ENCODE measurements around the gene ADI1.
"Not testable (repeated sequence)": the region's sequence is repeated elsewhere in the genome, so short reads cannot be mapped to it uniquely, and the experiment has no call there.

Gene ADI1

DNA sequence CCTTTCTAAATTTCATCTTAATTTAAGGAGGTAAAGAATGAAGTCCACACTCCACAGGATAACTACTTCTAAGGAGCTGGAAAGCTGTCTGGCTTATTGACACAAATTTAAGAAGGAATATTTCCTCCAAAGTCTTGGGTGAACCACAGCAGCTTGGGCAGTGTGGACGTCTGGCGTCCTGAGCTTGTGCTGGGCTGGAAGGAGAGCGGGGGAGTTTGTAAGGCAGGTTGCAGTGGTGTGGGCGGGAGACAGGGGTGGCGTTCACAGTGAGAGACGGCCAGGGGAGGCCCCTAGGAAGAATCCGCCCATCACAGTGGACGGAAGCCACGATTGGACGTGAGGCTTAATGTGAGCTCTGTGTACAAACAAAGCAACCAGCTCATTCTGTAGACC, 25.7 kb downstream of the ADI1 start:
- no peak for DNase-seq (ENCODE audit: low read depth)

DNA sequence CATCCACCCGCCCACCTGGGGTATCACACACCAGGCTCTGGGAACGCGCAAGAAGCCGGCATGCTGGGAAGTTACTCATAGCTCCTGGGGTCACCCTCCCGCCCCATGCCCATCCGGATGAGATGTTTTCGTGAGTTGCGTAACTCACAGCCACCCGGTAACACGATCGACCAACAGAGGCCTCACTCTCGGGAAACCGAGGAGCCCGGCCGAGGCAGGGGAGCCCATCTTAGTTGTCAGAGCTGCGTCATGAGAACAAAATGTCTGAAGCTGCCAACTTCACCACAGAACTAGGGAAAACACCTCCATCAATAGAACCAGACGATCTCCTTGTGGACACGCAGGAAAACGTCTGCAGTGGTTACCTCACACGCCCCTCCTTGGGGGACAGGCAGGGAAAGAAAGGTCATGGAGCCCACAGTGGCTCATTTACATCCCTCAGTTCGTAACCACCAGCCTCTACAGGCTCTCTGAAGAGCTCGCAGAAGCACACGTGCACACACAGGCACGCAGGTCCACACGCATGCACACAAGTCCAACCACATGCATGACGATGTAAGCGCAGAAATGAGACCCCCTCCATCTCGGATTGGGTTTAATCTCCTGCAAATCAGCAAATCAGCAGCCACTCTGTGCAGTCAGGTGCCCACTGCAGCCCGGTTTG, 26.2 kb downstream of the ADI1 start:
- no peak for DNase-seq (ENCODE audit: low read depth)

DNA sequence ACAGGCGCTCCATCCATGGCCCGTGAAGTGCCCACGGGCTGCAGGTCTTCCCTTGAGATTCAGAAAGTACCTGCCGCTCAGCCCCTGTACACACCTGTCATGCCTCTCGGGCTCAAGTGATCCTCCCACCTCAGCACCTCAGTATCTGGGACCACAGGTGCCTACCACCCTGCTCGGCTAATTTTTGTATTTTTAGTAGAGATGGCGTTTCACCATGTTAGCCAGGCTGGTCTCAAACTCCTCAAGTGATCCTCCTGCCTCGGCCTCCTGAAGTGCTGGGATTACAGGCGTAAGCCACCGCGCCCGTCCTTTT, 26.9 kb downstream of the ADI1 start:
- not testable (repeated sequence) for DNase-seq (ENCODE audit: low read depth)

DNA sequence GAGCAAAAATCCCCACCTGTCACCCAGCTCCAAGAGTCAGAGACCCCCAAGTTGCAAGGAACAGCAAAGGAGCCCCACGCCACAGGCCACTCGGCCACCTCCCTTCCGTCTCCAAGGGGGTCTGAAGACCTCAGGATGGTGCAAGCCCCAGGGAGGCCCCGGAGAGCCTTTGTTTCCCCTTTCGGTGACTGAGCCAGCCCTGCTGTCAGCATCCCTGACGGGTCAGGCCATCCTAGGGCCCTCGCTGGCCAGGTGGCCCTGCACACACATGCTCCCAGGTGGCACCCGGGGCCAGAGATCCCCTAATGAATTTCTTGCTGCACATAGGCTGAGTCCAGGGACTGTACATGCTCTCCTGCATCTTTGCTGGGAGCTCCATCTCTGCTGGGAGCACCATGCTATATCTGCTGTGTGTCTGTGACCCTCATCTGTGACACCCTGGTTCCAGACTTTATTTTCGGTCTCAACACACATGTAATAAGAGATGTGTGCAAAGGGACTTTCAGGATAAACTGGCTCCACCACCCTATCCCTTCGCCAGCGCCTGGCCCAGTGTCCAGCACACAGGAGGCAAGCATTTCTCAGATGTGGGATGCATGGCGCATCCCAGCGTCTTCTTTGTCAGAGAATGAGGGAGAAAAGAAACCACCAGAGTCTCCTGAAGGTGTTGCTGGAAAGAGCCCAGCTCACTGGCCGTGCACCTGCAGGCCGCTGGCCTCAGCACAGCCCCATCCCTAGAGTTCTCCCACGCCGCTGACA, 27.4 kb downstream of the ADI1 start:
- no peak for DNase-seq (ENCODE audit: low read depth)

DNA sequence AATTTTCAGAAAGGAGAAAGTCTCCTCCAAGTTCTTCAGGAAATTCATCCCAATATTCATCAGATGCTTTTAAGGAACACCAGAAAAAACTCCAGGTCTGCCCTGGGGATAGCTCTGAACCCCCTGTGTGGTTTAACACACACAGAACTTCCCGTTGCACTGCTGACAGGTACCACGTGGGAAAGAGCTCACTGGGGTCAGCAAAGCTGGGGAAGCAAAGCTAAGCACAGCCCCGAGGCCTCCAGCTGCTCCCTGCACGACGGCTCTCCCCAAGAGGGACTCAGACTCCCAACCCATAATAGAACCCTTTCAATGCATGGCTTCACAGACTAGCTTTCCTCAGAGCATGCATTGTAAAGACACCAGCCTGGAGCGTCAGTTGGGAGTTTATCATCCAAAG, 28.0 kb downstream of the ADI1 start:
- no peak for DNase-seq (ENCODE audit: low read depth)

DNA sequence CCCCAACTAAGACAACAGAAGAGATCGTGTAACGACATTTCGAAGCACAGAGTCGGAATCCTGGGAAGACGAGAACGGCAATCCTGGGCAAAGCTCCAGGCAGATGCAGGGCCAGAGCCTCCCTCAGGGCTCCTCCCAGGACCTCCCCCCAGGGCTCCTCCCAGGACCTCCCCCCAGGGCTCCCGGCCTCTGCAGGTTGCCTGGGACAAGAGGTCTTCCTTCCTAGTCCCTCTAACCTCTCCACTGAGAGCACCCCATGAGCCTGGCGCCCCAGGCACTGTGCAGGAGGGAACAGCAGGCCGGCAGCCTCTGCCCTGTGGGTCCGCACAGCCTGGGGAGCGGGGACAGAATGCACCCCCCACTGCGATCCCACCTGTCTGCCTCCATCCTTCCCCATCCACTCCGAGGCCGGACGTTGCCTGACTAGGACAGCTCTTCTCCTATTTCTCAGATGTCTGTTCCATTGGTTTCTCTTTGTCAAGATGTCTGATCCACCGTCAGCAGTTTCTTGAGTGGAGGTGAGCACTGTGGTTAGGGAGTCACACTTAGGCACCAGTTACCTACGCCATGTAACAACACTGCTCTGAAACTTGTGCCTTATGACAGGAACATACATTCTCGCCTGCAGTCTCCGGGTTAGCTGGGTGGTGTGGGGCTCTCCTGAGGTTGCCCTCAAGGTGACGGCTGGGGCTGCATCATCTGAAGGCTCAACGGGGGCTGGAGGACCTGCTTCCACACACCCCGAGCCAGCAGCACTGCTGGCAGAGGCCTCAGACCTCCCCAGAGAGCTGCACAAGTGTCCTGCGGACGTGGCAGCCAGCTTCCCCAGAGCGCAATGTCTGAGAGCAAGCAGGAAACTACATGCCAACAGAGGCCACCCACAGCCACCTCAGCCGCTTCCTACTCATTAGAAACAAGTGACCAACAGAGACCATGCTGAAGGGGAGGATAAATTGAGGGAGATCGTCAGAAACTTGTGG, 28.9 kb downstream of the ADI1 start:
- DNase-seq (ENCODE audit: low read depth), result no peak

DNA sequence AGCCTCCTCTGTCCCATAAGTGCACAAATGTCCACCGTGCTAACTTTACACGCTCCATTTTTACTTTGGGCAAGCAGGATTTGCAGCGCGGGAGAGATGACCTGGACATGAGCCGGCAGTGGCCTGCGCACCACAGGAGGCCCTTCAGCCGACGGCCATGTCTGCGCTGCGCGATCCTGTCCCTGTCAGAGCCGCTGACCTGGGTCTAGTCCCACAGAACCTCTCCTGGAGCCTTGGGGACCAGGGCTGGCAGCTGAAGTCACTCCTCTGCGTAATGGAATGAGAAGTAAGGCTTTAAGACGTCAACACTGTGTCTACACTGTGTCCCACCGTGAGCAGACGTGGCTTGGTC, 29.6 kb downstream of the ADI1 start:
- no peak for DNase-seq (ENCODE audit: low read depth)

DNA sequence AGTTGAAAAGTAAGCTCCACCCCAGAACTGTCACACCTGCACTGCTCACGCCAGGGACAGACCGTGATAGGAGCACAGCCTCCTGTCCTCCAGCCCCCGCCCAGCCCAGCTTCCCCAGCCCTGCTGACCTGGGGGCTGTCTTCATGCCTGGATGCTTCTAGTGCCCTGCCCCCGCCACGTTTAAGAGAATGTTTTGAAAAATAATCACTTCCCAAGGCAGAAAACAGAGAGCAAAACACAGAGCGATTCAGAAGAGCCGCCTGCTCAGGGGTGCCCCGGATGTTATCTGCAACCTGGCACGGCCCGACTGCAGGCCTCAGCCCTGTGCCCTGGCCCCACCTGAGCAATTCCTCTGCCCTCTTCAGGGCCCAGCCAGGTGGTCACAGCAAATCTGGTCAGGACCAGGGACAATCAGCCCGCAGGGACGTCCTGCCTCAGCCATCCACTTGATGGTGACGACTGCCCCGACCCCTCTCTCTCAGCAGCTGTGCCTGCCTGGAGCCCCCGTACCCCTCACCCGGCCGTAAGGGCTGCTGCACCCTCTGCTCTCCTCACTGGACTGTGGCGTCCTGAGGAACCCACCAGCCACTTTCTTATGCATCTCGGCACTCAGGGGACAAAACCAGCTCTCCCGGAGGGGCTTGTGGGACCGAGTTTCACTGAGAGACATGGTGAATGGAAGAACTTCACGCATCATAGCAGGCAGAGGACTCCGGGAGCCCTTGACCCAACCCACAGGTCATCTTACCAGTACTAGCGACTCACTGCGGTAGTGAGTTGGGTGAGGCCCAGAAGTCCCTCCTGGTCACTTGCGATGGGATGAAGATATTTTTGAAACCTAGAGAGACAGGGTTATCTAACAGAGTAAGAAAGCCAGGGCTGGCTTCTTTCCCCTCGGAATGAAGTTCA, 30.2 kb downstream of the ADI1 start:
- no peak for DNase-seq (ENCODE audit: low read depth)

DNA sequence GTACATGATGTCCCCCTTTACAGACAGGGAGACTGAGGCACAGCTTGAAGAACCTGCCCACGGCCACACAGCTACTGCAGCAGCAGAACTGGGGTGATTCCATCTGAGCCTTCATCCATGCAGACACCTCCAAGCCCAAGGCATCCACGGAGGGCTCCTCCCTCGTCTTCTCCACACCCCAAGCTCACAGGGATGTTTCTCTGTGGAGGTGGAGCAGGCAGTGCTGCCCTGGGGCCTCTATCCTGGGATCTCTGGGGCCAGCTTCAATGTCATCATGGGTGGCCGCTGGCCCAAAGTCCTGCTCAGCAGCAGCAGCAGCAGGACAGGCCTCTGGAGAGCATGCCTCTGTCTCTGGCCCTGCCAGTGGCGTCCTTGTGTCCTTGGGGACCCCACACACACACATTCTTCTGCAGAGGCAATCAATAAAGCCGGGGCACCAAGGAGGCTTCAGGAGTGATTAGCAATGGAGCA, 31.2 kb downstream of the ADI1 start:
- no peak for DNase-seq (ENCODE audit: low read depth)

DNA sequence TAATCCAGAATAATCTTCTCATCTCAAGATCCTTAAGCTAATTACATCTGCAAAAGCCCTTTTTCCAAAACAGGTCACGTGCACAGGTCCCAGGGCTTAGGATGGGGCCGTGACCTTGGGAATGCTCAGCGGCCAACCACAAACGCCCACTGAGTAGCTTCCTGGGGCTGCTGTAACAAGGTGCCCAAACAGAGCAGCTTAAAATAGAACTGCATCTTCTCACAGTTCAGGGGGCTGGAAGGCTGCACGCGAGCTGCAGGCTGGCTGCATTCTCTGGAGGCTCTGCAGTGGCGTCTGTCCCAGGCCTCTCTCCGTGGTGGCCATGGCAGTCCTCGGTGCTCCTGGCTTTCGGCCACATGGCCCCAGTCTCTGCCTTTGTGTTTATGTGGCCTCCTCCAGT, 31.9 kb downstream of the ADI1 start:
- DNase-seq (ENCODE audit: low read depth), result no peak

DNA sequence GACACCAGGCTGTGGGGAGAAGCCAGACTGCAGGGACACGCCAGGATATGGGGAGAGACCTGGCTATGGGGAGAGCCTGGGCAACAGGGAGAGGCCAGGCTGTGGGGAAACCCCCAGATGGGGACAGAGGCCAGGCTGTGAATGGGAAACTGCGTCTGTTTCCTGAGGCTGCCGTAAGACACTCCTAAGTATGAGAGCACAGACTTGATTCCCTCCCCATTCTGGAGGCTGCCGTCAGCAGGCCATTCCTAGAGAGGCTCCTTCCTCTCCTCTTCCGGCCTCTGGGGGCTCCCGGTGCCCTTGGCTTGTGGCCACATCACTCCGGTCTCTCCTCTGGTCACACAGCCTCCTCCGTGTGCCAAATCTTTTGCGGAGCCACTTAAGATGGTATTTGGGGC, 32.3 kb downstream of the ADI1 start:
- no peak for DNase-seq (ENCODE audit: low read depth)

DNA sequence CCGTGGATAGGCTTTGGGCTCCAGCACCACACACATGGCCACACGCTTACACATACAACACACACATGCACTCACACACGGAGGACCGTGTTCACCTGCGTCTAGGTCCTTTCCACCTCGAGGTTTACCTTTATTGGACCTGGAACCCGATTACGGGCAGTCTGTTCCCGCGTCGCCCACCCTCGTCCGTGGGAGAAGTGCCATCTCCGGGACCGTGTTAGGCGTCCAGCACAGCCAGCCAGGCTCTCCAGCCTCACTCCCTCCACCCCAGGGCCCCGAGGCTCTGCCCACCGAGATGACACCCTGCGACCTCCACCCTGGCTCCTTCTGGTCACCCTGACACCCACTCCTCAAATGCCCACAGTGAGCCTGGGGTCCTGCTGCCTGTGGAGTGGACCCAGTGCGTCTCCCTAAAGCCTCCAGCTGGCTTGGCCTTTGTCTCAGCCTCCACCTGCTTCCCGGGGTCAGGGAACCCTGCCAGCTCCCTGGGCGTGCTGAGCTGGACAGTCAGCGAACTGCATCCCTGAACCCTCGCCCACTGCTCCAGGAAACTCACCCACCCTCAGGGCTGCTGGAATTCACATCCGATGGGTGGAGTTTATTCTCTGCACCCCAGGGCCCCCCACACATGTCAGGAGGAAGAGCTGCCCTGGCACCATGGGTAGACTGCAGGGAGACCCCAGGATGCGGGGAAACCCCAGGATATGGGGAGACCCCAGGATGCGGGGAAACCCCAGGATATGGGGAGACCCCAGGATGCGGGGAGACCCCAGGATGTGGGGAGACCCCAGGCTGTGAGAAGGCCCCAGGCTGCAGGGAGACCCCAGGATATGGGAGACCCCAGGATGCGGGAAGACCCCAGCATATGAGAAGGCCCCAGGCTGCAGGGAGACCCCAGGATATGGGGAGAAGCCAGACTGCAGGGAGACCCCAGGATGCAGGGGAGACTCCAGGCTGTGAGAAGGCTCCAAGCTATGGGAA, 33.0 kb downstream of the ADI1 start:
- DNase-seq (ENCODE audit: low read depth), result no peak

DNA sequence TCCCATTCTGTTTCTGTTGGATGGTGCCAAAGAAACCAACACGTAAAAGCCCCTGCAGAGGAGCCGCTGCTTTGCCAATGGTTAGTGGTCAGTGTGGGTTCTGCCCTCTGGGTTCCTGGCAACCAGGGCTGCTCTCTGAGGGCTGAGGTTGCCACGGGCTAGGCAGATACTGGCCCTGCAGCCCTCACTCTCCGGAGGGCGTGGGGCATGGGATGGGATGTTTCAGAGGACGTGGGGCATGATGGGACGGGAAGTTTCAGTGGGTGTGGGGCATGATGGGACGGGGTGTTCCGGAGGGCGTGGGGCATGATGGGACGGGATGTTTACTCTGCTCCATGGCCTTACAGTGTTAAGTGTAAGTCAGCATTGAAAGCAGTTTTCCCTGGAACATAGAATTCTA, 34.2 kb downstream of the ADI1 start:
- DNase-seq (ENCODE audit: low read depth), result no peak

DNA sequence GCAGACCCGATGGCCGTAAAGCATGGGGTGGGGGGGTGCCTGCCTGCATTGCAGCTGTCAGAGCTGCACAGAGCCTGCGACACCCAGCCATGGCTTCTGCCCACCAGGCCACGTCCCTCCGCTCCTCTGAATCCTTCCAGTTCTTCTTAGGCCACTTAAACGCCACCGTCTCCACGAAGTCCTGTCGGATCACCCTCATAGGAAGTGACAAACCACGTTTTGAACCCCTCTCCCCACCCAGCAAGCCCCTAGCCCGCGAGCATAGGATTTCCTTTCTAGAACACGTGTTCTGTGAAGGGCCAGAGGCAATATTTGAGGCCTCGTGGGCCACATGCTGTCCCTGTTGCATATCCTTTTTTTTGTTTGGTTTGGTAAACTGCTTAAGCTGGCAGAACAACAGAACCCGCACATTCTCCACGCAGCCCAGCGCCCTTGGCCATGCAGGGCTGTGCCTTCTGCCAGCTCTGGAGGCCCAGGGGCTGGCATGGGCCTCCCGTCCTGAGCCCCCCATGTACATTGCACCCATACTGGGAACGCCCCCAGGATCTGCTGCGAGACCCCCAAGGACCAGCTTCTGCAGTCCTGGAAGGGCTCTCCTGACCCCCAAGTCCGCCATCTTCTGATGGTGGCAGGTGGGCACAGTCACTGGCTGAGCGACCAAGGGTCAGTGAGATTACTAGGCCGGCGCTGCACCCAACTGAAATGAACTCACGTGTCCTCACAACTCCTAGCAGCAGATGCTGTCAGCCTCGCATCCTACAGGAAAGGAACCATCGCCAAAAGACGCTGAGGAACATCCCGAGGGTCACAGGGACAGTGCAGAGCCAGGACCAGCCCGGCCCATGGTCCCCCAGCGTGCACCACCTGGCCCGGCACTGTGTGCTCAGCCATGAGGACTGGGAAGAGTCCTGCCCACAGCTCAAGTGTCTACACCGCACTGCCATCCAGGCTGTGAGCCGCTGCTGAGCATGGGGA, 35.1 kb downstream of the ADI1 start:
- no peak for DNase-seq (ENCODE audit: low read depth)

DNA sequence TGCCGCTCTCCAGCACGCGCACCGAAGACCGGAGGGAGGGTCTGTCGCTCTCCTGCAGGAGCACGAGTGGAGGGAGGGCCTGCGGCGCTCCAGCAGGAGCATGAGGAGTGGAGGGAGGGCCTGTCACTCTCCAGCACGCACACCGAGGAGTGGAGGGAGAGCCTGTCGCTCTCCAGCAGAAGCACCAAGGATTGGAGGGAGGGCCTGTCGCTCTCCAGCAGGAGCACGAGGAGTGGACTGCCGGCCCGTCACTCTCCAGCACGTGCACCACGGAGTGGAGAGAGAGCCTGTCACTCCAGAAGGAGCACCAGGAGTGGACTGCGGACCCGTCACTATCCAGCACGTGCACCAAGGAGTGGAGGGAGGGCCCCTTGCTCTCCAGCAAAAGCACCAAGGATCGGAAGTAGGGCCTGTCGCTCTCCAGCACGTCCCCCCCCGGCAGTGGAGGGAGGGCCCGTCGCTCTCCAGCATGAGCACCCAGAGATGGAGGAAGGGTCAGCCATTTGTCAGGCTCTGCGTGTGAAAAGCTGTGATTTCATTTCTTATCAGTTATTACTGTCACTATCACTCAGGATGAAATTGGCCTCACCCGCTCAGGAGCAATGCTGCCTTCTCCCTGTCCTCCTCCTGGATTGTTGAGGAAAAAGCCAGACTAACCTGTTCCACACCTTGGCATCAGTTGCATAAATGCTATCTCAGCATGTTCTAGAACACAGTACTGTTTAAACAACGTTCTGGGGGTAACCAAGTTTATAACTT, 35.9 kb downstream of the ADI1 start:
- no peak for DNase-seq (ENCODE audit: low read depth)

DNA sequence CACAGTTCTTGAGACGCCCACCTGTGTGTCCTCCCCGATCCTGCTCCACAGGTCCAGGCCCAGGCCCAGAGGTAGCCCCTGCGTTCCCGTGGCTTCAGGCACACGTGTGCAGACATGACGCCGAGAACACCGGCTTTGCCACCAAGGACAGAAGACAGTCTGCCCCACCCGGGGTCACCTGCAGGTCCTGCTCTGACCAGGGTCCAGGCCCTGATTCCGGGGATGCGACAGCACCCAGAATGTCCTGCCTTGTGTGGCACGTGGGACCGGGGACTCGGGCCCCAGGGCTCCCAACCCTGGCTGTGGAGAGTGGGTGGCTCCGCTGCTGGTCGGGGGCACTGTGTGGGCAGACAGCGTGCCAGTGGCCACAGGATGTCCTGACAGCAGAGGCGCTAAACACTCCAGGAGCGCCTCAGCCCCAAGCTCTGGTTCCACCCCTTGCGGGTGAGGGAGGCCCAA, 36.9 kb downstream of the ADI1 start:
- DNase-seq (ENCODE audit: low read depth), result no peak

DNA sequence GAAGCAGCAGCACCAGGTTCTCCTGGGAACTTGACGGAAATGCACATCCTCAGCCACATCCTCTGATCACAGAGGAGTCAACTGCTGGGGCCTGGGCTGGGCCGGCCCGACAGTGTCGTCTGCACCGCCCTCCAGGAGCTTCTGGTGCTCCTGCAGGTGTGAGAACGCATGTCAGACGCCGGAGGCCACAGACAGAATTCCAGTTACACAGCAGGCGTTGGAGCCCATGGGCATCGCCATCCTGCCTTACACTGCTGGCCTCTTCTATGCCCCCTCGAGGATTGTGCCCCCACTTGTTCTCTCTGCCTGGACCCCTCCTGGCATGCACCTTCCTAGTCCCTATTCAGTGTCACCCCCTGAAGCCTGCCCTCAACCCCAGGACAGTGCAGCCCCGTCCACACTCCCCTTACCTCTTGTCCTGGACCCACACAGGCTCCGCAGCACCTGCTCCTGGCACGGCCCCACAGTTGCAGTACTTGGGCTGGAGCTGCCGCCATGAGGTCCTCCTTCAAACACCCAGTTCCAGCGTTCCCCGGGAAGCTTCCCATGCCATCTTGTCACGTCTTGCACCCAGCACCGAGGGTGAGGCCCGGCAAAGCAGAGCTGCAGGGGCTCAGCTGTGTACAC, 37.5 kb downstream of the ADI1 start:
- DNase-seq (ENCODE audit: low read depth), result no peak

DNA sequence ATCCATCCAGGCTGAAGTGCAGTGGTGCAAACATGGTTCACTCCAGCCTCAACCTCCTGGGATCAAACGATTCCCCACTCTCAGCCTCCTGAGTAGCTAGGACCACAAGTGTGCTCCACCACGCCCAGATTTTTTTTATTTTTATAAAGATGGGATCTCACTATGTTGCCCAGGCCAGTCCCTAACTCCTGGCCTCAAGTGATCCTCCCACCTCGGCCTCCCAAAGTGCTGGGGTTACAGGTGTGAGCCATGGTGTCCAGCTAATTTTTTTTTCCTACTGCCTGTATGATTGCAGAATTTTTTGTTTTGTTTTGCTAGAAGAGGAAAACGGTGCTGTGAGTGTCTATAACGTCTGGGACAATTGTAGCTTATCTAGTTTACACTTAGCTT, 38.3 kb downstream of the ADI1 start:
- no peak for DNase-seq (ENCODE audit: low read depth)

All from CMK (cell line).